HG03025 (cell line): ENCODE measurements around the gene PRPSAP1.

Source experiments
- ATAC-seq: cut with Tn5 transposase; IDR thresholded peaks from one replicate; pipeline ENCODE4 v1.9.1; 2021; ENCODE audit warnings: mild to moderate bottlenecking, moderate library complexity; ENCODE audit not compliant: unreplicated experiment, low FRiP score

PRPSAP1 gene

GRCh38 chr17:76279742-76280287 is 73.9 kb downstream of the PRPSAP1 start:
- no peak for ATAC-seq

GRCh38 chr17:76278952-76279741 is 74.6 kb downstream of the PRPSAP1 start:
- ATAC-seq, result no peak

GRCh38 chr17:76278268-76278908 is 75.3 kb downstream of the PRPSAP1 start:
- ATAC-seq, result no peak

GRCh38 chr17:76277300-76278267 is 76.1 kb downstream of the PRPSAP1 start:
- ATAC-seq, result no peak

- no peak for ATAC-seq
Measured at GRCh38 chr17:76276461-76277299, 77.0 kb downstream of the PRPSAP1 start.

GRCh38 chr17:76276069-76276431 is 77.7 kb downstream of the PRPSAP1 start:
- ATAC-seq, result no peak

GRCh38 chr17:76275382-76276068 is 78.2 kb downstream of the PRPSAP1 start:
- ATAC-seq, result no peak

GRCh38 chr17:76274112-76274956 is 79.4 kb downstream of the PRPSAP1 start:
- no peak for ATAC-seq

GRCh38 chr17:76273445-76274111 is 80.1 kb downstream of the PRPSAP1 start:
- ATAC-seq, result no peak

- ATAC-seq, result no peak
Measured at GRCh38 chr17:76272541-76273444, 80.9 kb downstream of the PRPSAP1 start.

GRCh38 chr17:76271669-76272540 is 81.8 kb downstream of the PRPSAP1 start:
- no peak for ATAC-seq

GRCh38 chr17:76270770-76271668 is 82.7 kb downstream of the PRPSAP1 start:
- ATAC-seq, result no peak

GRCh38 chr17:76270127-76270592 is 83.6 kb downstream of the PRPSAP1 start:
- no peak for ATAC-seq
